IMR-90 (cell line): ENCODE results near the gene CD80. TPM values are rescaled to one million over a fixed set of nuclear protein-coding genes. Genes with fewer than 3 reads are reported as not detected.

Source experiments
- ATAC-seq: fragments of 200-7000 bp; cut with Tn5 transposase; 2 replicates; pipeline ENCODE4 v1.9.1; 2020; ENCODE audit warnings: low read depth, mild to moderate bottlenecking, moderate library complexity
- BruUV-seq: library from RNA; stranded (reverse); fragments of 400-500 nt; replicated peaks from 2 replicates; lab custom pipeline; 2021; lab: Mats Ljungman, UMichigan
- CTCF ChIA-PET: fragments of 300-600 bp; formaldehyde crosslinking; extraction: SDS; loops from one replicate; lab custom pipeline; 2021; ENCODE audit warnings: antibody characterized with exemption; lab: Yijun Ruan, JAX
- POLR2A ChIA-PET: fragments of 300-600 bp; sonication (Branson Sonifier 250); formaldehyde crosslinking; loops from one replicate; lab custom pipeline; 2022; ENCODE audit warnings: antibody characterized with exemption; ENCODE audit not compliant: unreplicated experiment; lab: Charles Lee
- DNase-seq: peaks from one replicate; pipeline ENCODE4 v3.0.0; 2013
- H2AFZ ChIP-seq: replicated peaks from 2 replicates; pipeline ENCODE3; 2013; ENCODE audit warnings: low read length, mild to moderate bottlenecking; ENCODE audit not compliant: poor library complexity
- H2AK5ac ChIP-seq: 2 replicates; pipeline ENCODE4 v1.6.1; 2013; ENCODE audit warnings: low read depth, low read length, inconsistent platforms
- H2AK9ac ChIP-seq: replicated peaks from 2 replicates; pipeline ENCODE3; 2013; ENCODE audit warnings: mild to moderate bottlenecking, low read depth, low read length, moderate library complexity; ENCODE audit not compliant: poor library complexity
- H2BK120ac ChIP-seq: 2 replicates; pipeline ENCODE4 v1.6.1; 2013; ENCODE audit warnings: low read depth, low read length, inconsistent platforms
- H2BK15ac ChIP-seq: 3 replicates; pipeline ENCODE4 v1.6.1; 2013; ENCODE audit warnings: low read depth, low read length, inconsistent platforms
- H2BK20ac ChIP-seq: 2 replicates; pipeline ENCODE4 v1.6.1; 2013; ENCODE audit warnings: low read depth, mild to moderate bottlenecking, inconsistent platforms, low read length, moderate library complexity
- H2BK5ac ChIP-seq: 2 replicates; pipeline ENCODE4 v1.6.1; 2013; ENCODE audit warnings: mild to moderate bottlenecking, low read depth, low read length, inconsistent platforms; ENCODE audit not compliant: poor library complexity, severe bottlenecking
- H3K14ac ChIP-seq: replicated peaks from 2 replicates; pipeline ENCODE4 v1.6.1; 2013; ENCODE audit warnings: low read depth, low read length, inconsistent platforms
- H3K18ac ChIP-seq: 2 replicates; pipeline ENCODE4 v1.6.1; 2013; ENCODE audit warnings: low read depth, low read length, control low read depth
- H3K23ac ChIP-seq: 2 replicates; pipeline ENCODE4 v1.6.1; 2013; ENCODE audit warnings: low read depth, low read length, inconsistent platforms
- H3K27ac ChIP-seq: 2 replicates; pipeline ENCODE4 v1.5.1; 2013; ENCODE audit warnings: mild to moderate bottlenecking, control low read depth, low read length; ENCODE audit not compliant: insufficient read depth
- H3K27me3 ChIP-seq: 2 replicates; pipeline ENCODE4 v1.6.1; 2013; ENCODE audit warnings: low read length; ENCODE audit not compliant: control insufficient read depth, insufficient read depth
- H3K36me3 ChIP-seq: 2 replicates; pipeline ENCODE4 v1.6.1; 2013; ENCODE audit warnings: low read length, mixed read lengths; ENCODE audit not compliant: control insufficient read depth, insufficient read depth
- H3K4ac ChIP-seq: 2 replicates; pipeline ENCODE4 v1.6.1; 2013; ENCODE audit warnings: low read depth, low read length, inconsistent platforms
- H3K4me1 ChIP-seq: 2 replicates; pipeline ENCODE4 v1.6.1; 2013; ENCODE audit warnings: low read length, mixed read lengths; ENCODE audit not compliant: control insufficient read depth, insufficient read depth
- H3K4me2 ChIP-seq: 2 replicates; pipeline ENCODE4 v1.6.1; 2013; ENCODE audit warnings: low read depth, mild to moderate bottlenecking, control low read depth, low read length, moderate library complexity
- H3K4me3 ChIP-seq: 2 replicates; pipeline ENCODE4 v1.5.1; 2013; ENCODE audit warnings: low read depth, mild to moderate bottlenecking, control low read depth, low read length, moderate library complexity; ENCODE audit not compliant: insufficient read depth
- H3K56ac ChIP-seq: 2 replicates; pipeline ENCODE4 v1.6.1; 2013; ENCODE audit warnings: low read length, inconsistent platforms; ENCODE audit not compliant: insufficient read depth; ENCODE audit errors: extremely low read depth
- H3K79me1 ChIP-seq, 2 experiments: 2 replicates each; pipeline ENCODE4 v1.6.1; 2013; ENCODE audit warnings: low read length in 2 of 2, inconsistent platforms in 1 of 2, low read depth in 1 of 2
- H3K9ac ChIP-seq: 2 replicates; pipeline ENCODE4 v1.6.1; 2013; ENCODE audit warnings: low read depth, low read length, control low read depth
- H3K9me1 ChIP-seq: 2 replicates; pipeline ENCODE4 v1.6.1; 2013; ENCODE audit warnings: low read length, inconsistent platforms; ENCODE audit not compliant: insufficient read depth
- H3K9me3 ChIP-seq: 2 replicates; pipeline ENCODE4 v1.6.1; 2013; ENCODE audit warnings: low read length; ENCODE audit not compliant: control insufficient read depth, insufficient read depth
- H4K20me1 ChIP-seq: 2 replicates; pipeline ENCODE4 v1.6.1; 2013; ENCODE audit warnings: low read length, inconsistent platforms; ENCODE audit not compliant: insufficient read depth
- H4K5ac ChIP-seq: 2 replicates; pipeline ENCODE4 v1.6.1; 2013; ENCODE audit warnings: mild to moderate bottlenecking, low read depth, low read length, control low read depth
- H4K8ac ChIP-seq, 2 experiments: 2 replicates each; pipeline ENCODE4 v1.6.1; 2013; ENCODE audit warnings: low read depth in 2 of 2, low read length in 2 of 2, control low read depth in 1 of 2, inconsistent platforms in 1 of 2
- H4K91ac ChIP-seq: 2 replicates; pipeline ENCODE4 v1.6.1; 2013; ENCODE audit warnings: low read depth, low read length, inconsistent platforms; ENCODE audit not compliant: insufficient read depth
- CTCF ChIP-seq: conservative IDR thresholded peaks from 2 replicates; pipeline ENCODE4 v1.5.1; 2012; ENCODE audit warnings: mild to moderate bottlenecking, low read depth, low read length, improper control_type of control experiment
- MAZ ChIP-seq: IDR thresholded peaks from 2 replicates; pipeline ENCODE4 v1.6.1; 2012; ENCODE audit warnings: low read depth, mild to moderate bottlenecking, low read length, improper control_type of control experiment, moderate library complexity, borderline replicate concordance
- NFE2L2 ChIP-seq: fragments of 150-350 bp; IDR thresholded peaks from 2 replicates; pipeline ENCODE4 v1.6.1; 2016; ENCODE audit warnings: low read depth, mild to moderate bottlenecking, low read length
- POLR2A ChIP-seq: IDR thresholded peaks from 2 replicates; pipeline ENCODE4 v1.6.1; 2012; ENCODE audit warnings: mild to moderate bottlenecking, low read depth, low read length
- RCOR1 ChIP-seq: IDR thresholded peaks from 2 replicates; pipeline ENCODE4 v1.6.1; 2012; ENCODE audit warnings: mild to moderate bottlenecking, low read length, improper control_type of control experiment; ENCODE audit not compliant: insufficient replicate concordance
- USF2 ChIP-seq: fragments of 150-350 bp; IDR thresholded peaks from 2 replicates; pipeline ENCODE4 v1.6.1; 2017; ENCODE audit warnings: mild to moderate bottlenecking, antibody characterized with exemption, low read length, low read depth
- WGBS, 2 experiments: methylation state at CpG; one replicate each; pipeline versions ENCODE4 v1.1.5 to v1.1.7; 2013; ENCODE audit warnings: missing lambda C conversion rate in 2 of 2; ENCODE audit not compliant: insufficient read length in 1 of 2; ENCODE audit errors: extremely low coverage in 2 of 2; 5-methylcytosine and 5-hydroxymethylcytosine counted together
- dilution Hi-C: fragments of 300-500 bp; cut with HindIII; formaldehyde crosslinking; loops from one replicate; pipeline ENCODE4 v1.14.3; 2018; ENCODE audit warnings: low sequenced_read_pairs; ENCODE audit not compliant: unreplicated experiment
- in situ Hi-C: fragments of 300-500 bp; cut with MboI; formaldehyde crosslinking; loops from 3 replicates; pipeline ENCODE4 v1.14.3; 2019; ENCODE audit warnings: low sequenced_read_pairs, inconsistent platforms, mixed read lengths
- intact Hi-C: fragments of 100-400 bp; cut with micrococcal nuclease; formaldehyde crosslinking; loops from 2 replicates; pipeline ENCODE4 v1.10.0; 2022
- polyA plus RNA-seq, 3 experiments: library from polyadenylated mRNA; depleted of rRNA; stranded (reverse); fragments of >200 nt; gene quantifications; 2 replicates each; pipeline ENCODE4 v1.2.3, GENCODE V29; 2012; ENCODE audit warnings: low replicate concordance in 1 of 3
- total RNA-seq: library from RNA; depleted of rRNA; stranded (reverse); fragments of >200 nt; gene quantifications from 2 replicates; pipeline ENCODE4 v1.2.3, GENCODE V29; 2012

The CD80 gene
- total and polyA plus RNA-seq, 2 of the 4 experiments (the other 2 are of a cell fraction): not detected

DNA sequence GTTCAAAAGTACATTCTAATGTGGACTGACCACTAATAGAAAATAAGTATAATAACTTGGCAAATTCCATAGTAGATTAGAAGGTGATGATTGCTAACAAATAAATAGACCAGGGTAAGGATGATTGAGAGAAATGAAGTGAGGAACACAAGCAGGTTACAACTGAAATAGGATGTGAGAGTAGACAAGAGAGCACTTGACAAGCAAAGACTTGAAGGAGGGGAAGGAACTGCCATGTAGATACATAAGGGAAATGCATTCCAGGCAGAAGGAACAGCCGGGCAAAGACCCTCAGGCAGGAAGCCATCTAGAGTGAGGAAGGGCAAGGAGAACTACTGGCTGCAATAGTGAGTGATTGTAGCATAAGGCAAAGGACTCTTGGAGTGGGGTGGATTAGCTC is 43.3 kb upstream of the CD80 start:
- no peaks in the 10 kb centered on the region for H3K79me1 ChIP-seq
- intact Hi-C loops (no loop called here), in situ Hi-C loops (no loop called here), dilution Hi-C loops (no loop called here)
- POLR2A ChIA-PET: no interaction called here
- BruUV-seq: no TSS peak
- CTCF ChIA-PET: no interaction called here
- H2BK15ac ChIP-seq: no peak overlapping the region
- no peak overlapping the region for H4K8ac ChIP-seq
- no peak overlapping the region for H3K14ac ChIP-seq
- H2BK5ac ChIP-seq: no peak overlapping the region
- H3K4me3 ChIP-seq: no peak overlapping the region
- no peak overlapping the region for H2AK5ac ChIP-seq
- no peak overlapping the region for H4K5ac ChIP-seq
- H3K4me1 ChIP-seq: no peaks in the 10 kb centered on the region
- no peak overlapping the region for H2AK9ac ChIP-seq
- no peaks in the 10 kb centered on the region for H3K9me3 ChIP-seq
- no peak overlapping the region for H3K18ac ChIP-seq
- DNase-seq (no peak), ATAC-seq (no peak)
- H4K20me1 ChIP-seq: no peaks in the 10 kb centered on the region
- H4K91ac ChIP-seq: no peak overlapping the region
- H3K27ac ChIP-seq: no peak overlapping the region
- H2BK20ac ChIP-seq: no peak overlapping the region
- no CpG with 5 or more reads among the region's 1 CpG for WGBS, 2 experiments
- peaks cover 22% of the 10 kb centered on the region for H3K27me3 ChIP-seq
- H3K23ac ChIP-seq: no peak overlapping the region
- H2BK120ac ChIP-seq: no peak overlapping the region
- TF ChIP-seq POLR2A (no peak), CTCF (no peak), MAZ (no peak), NFE2L2 (no peak), RCOR1 (no peak), USF2 (no peak)
- H3K9ac ChIP-seq: no peak overlapping the region
- H3K36me3 ChIP-seq: no peaks in the 10 kb centered on the region
- H3K4ac ChIP-seq: no peak overlapping the region
- no peaks in the 10 kb centered on the region for H3K9me1 ChIP-seq
- no peak overlapping the region for H3K4me2 ChIP-seq
- no peak overlapping the region for H2AFZ ChIP-seq
- no peak overlapping the region for H3K56ac ChIP-seq
